ENCODE measurements around the gene TJP1. TPM values are rescaled to one million over a fixed set of nuclear protein-coding genes. Genes with fewer than 3 reads are reported as not detected.

TJP1 gene
- total and polyA plus RNA-seq, 2 of the 8 experiments (the other 6 are each of a cell fraction or from before 2014, with no cell fraction given), result 46.3 to 138 TPM

DNA sequence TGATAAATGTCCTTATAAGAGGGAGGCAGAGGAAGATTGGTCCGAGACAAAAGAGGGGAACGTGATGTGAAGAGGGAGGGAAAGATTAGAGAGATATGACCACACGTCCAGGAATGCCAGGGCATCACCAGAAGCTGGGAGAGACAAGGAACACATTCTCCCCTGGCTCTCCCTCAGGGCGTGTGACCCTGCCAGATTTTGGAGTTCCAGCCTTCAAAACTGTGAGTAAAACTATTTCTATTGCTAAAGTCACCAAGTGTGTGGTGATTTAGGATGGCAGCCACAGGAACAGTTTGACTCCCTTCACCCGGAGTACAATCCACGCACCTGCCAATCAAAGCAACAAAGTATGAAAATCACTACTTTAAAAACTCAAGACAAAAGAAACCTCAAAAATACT lies 32.1 kb upstream of the TJP1 start:
- WGBS, 2 experiments (ENCODE audit: extremely low coverage in 1 of 2, insufficient coverage in 1 of 2, insufficient read length in 1 of 2, insufficient replicate concordance in 2 of 2, low coverage in 1 of 2, low lambda C conversion rate in 2 of 2, missing lambda C conversion rate in 1 of 2), result 79 to 100% methylated on average over 1 to 6 of the region's 6 CpGs
- POLR2A ChIA-PET (ENCODE audit: partially characterized antibody), result interaction anchor here (0.9 kb wide), 1 partner anchor 81 kb away, joined by 3 read pairs; no protein-coding TSS in a partner anchor

More for the DNA sequence above, 32.1 kb upstream of the TJP1 start:
- H3K9me3 ChIP-seq (ENCODE audit: insufficient read depth in 2 of 2, low read depth in 1 of 2, low read length in 1 of 2), result no peaks in the 10 kb centered on the region
- no peak overlapping the region for H3K18ac ChIP-seq (ENCODE audit: extremely low read depth, low read length)
- TF ChIP-seq NANOG (IDR thresholded peaks at IDR 0.05; ENCODE audit: insufficient read depth, low read depth, low read length, poor library complexity, severe bottlenecking), result no peak
- TF ChIP-seq TCF12 (IDR thresholded peaks at IDR 0.05; ENCODE audit: low read depth, low read length), result no peak
- no peak for TF ChIP-seq EZH2 (IDR thresholded peaks at IDR 0.05; ENCODE audit: low read depth, low read length, severe bottlenecking)
- no peak for TF ChIP-seq KDM5A (IDR thresholded peaks at IDR 0.05; ENCODE audit: low read length)
- H3K9ac ChIP-seq (replicated peaks in 1 of 4; ENCODE audit: extremely low read depth in 1 of 4, low read depth in 3 of 4, low read length in 3 of 4), result no peak overlapping the region
- H3K56ac ChIP-seq (replicated peaks; ENCODE audit: insufficient read length, low read depth, low read length), result no peak overlapping the region
- no peaks in the 10 kb centered on the region for H3K79me1 ChIP-seq (ENCODE audit: low read depth, low read length)
- H3K23me2 ChIP-seq (ENCODE audit: low read depth, low read length), result no peaks in the 10 kb centered on the region
- no peak overlapping the region for H3K4me3 ChIP-seq (ENCODE audit: extremely low read depth in 1 of 4, insufficient read depth in 2 of 4, low read depth in 3 of 4, low read length in 4 of 4)
- no peak overlapping the region for H2BK12ac ChIP-seq (ENCODE audit: low read depth, low read length)
- H3K36me3 ChIP-seq (ENCODE audit: control insufficient read depth in 2 of 4, insufficient read depth in 4 of 4, low read length in 3 of 4), result no peaks in the 10 kb centered on the region
- FAIRE-seq, result no peak
- H2BK120ac ChIP-seq (replicated peaks; ENCODE audit: low read depth, low read length), result no peak overlapping the region
- H3K23ac ChIP-seq (ENCODE audit: insufficient read length), result no peak overlapping the region
- no peak overlapping the region for H2BK15ac ChIP-seq (ENCODE audit: low read length)
- H2BK20ac ChIP-seq (ENCODE audit: low read length), result no peak overlapping the region
- no peak overlapping the region for H3K14ac ChIP-seq (ENCODE audit: insufficient read length)
- no peak overlapping the region for H2AK5ac ChIP-seq (ENCODE audit: low read depth, low read length)
- CTCF ChIA-PET (ENCODE audit: partially characterized antibody), result interaction anchor here (1.0 to 1.3 kb wide), 2 partner anchors 13 to 31 kb away, joined by 3 read pairs; no protein-coding TSS in a partner anchor
- no peak overlapping the region for H2BK5ac ChIP-seq (ENCODE audit: low read depth, low read length)
- H4K20me1 ChIP-seq (replicated peaks in 1 of 2; ENCODE audit: control insufficient read depth in 1 of 2, insufficient read depth in 2 of 2, low read length in 2 of 2), result no peaks in the 10 kb centered on the region
- no peak overlapping the region for H4K5ac ChIP-seq (ENCODE audit: insufficient read length, low read depth, low read length)
- no peaks in the 10 kb centered on the region for H3K27me3 ChIP-seq (replicated peaks in 1 of 4; ENCODE audit: control insufficient read depth in 3 of 4, extremely low read depth in 1 of 4, insufficient read depth in 3 of 4, low read length in 3 of 4)
- no peak overlapping the region for H4K91ac ChIP-seq (replicated peaks; ENCODE audit: insufficient read length, low read length)
- H3K4me2 ChIP-seq (ENCODE audit: insufficient read depth in 1 of 2, low read depth in 2 of 2, low read length in 2 of 2), result no peak overlapping the region
- no peak for DNase-seq (ENCODE audit: low read depth in 1 of 2, low spot score in 2 of 2)
- no peak overlapping the region for H2AFZ ChIP-seq (ENCODE audit: low read length)
- no peaks in the 10 kb centered on the region for H3K79me2 ChIP-seq (ENCODE audit: control insufficient read depth in 1 of 2, insufficient read depth in 2 of 2, low read length in 2 of 2)
- no peak overlapping the region for H3K4ac ChIP-seq (replicated peaks; ENCODE audit: insufficient read length, low read depth, low read length)
- no peak overlapping the region for H3K27ac ChIP-seq (ENCODE audit: low read depth, low read length)
- H4K8ac ChIP-seq (ENCODE audit: extremely low read depth, insufficient read depth, low read length), result no peak overlapping the region
- H3K4me1 ChIP-seq (replicated peaks in 1 of 4; ENCODE audit: control insufficient read depth in 3 of 4, insufficient read depth in 4 of 4, low read length in 3 of 4), result peaks cover 0 to 3% (median 0%) of the 10 kb centered on the region in 4 experiments; a peak in 1 of 7 replicates
